Bronchial epithelial cell (primary cell): ENCODE results near the gene ESRRA. TPM values are rescaled to one million over a fixed set of nuclear protein-coding genes. Genes with fewer than 3 reads are reported as not detected.
"Not testable (repeated sequence)": the region's sequence is repeated elsewhere in the genome, so short reads cannot be mapped to it uniquely, and the experiment has no call there.

Experiments used
- DNase-seq: peaks from one replicate; pipeline ENCODE4 v3.0.0-alpha.2; 2010; ENCODE audit warnings: low read depth
- FAIRE-seq: peaks from 2 replicates; lab custom pipeline; 2011; peaks lifted over from hg19 to GRCh38; lab: Jason Lieb, UNC
- H3K27me3 ChIP-seq: 2 replicates; pipeline ENCODE4 v1.5.1; 2011; ENCODE audit warnings: low read length; ENCODE audit not compliant: control insufficient read depth, insufficient read depth
- H3K36me3 ChIP-seq: 2 replicates; pipeline ENCODE4 v1.5.1; 2011; ENCODE audit warnings: low read length; ENCODE audit not compliant: control insufficient read depth, insufficient read depth
- H3K4me3 ChIP-seq: 2 replicates; pipeline ENCODE4 v1.5.1; 2011; ENCODE audit warnings: mild to moderate bottlenecking, low read depth, low read length, control low read depth
- total RNA-seq: library from RNA; depleted of rRNA; stranded (reverse); fragments of >200 nt; gene quantifications from 2 replicates; pipeline ENCODE4 v1.2.1, GENCODE V29; 2014
- TF ChIP-seq, protein P1 (sequence below): IDR thresholded peaks from 2 replicates; pipeline ENCODE4 v1.5.1; 2011; ENCODE audit warnings: mild to moderate bottlenecking, moderate library complexity, low read length, control low read depth, inconsistent platforms; ENCODE audit not compliant: insufficient read depth, severe bottlenecking

ESRRA gene
- total RNA-seq, 1 donor from 2014 or later = 139 TPM

DNA sequence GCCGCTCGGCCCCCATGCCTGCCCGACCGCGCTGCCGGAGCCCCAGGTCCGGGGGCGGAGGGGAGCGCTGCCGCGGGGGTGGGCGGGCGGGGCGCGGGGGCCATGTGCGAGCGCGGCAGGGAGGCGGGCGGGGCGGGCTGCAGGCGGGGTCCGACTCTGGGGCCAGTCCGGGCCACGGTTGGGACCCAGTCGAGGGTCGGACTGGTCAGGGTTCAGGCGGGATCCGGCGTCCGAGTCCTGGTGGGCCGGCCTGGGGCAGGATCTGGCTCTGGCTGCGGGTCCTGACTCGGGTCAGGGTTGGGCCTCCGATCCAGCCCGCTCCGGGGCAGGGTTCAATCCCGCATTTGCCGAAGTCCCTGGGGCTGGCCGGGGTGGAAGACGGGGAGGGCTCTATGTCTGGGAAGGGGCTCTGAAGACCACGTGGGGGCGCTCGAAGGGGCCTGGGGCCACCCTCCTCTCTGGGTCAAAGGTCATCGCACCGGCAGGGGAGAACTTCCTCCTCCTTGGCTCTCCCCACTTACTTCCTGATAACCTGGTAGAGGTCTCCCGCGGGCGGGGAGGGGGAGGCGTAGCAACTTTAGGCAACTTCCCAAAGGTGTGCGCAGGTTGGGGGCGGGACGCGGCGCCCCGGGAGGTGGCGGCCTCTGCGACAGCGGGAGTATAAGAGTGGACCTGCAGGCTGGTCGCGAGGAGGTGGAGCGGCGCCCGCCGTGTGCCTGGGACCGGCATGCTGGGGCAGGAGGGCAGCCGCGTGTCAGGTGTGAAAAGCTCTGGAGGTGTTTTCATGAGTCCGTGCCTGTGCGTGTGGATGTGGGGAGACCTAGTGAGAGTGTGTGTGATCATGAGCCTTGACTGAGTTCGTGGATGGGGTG is 603 bp downstream of the ESRRA start:
- FAIRE-seq (no peak), DNase-seq (peak; percentile 24)
- H3K4me3 ChIP-seq = peak overlapping the region; percentile 77
- TF ChIP-seq, protein P1, sequence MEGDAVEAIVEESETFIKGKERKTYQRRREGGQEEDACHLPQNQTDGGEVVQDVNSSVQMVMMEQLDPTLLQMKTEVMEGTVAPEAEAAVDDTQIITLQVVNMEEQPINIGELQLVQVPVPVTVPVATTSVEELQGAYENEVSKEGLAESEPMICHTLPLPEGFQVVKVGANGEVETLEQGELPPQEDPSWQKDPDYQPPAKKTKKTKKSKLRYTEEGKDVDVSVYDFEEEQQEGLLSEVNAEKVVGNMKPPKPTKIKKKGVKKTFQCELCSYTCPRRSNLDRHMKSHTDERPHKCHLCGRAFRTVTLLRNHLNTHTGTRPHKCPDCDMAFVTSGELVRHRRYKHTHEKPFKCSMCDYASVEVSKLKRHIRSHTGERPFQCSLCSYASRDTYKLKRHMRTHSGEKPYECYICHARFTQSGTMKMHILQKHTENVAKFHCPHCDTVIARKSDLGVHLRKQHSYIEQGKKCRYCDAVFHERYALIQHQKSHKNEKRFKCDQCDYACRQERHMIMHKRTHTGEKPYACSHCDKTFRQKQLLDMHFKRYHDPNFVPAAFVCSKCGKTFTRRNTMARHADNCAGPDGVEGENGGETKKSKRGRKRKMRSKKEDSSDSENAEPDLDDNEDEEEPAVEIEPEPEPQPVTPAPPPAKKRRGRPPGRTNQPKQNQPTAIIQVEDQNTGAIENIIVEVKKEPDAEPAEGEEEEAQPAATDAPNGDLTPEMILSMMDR = peak; percentile 41
- peaks cover 4% of the 10 kb centered on the region for H3K36me3 ChIP-seq
- no peaks in the 10 kb centered on the region for H3K27me3 ChIP-seq

- no peak for FAIRE-seq
- DNase-seq = no peak
- H3K4me3 ChIP-seq = peak overlapping the region; percentile 77
- TF ChIP-seq, protein P1 = no peak
- H3K36me3 ChIP-seq = peaks cover 4% of the 10 kb centered on the region
- no peaks in the 10 kb centered on the region for H3K27me3 ChIP-seq
These were observed 1.2 kb downstream of the ESRRA start for GRCh38 chr11:64306563-64306875.

DNA sequence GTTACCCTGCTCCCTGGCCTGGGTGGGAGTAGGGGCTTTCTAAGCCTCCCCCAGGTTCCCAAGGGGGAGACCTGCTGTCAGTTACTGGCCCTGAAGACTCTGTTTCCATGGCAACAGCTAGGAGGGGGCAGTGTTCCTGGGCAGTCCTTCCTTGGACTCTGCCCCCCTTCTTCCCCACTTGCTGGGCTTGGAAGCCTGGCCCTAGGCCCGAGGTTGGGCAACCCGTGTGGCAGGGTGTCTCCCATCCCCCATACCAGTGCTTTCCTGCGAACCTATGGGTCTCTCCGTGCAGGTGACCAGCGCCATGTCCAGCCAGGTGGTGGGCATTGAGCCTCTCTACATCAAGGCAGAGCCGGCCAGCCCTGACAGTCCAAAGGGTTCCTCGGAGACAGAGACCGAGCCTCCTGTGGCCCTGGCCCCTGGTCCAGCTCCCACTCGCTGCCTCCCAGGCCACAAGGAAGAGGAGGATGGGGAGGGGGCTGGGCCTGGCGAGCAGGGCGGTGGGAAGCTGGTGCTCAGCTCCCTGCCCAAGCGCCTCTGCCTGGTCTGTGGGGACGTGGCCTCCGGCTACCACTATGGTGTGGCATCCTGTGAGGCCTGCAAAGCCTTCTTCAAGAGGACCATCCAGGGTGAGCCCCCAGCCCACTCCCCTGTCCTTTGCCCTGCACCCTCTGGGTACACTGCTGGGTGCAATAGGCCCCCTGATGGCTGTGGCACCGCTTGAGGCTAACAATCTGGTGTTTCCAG is 1.7 kb downstream of the ESRRA start:
- TF ChIP-seq, protein P1 = no peak
- Histone ChIP-seq H3K36me3 (peaks cover 4% of the 10 kb centered on the region), H3K27me3 (no peaks in the 10 kb centered on the region), H3K4me3 (no peak overlapping the region)
- no peak for DNase-seq
- no peak for FAIRE-seq

DNA sequence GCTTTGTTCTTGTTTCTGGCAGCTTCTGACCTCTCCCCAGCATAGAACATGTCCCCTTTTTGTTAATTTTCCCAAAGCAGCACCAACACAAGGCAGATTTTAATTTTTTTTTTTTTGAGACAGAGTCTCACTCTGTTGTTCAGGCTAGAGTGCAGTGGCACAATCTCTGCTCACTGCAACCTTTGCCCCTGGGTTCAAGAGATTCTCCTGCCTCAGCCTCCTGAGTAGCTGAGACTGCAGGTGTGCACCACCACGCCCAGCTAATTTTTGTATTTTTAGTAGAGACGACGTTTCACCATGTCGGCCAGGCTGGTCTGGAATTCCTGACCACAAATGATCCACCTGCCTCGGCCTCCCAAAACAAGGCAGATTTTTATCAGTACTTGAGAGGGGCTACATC is 2.5 kb downstream of the ESRRA start:
- DNase-seq, FAIRE-seq, H3K36me3 ChIP-seq, H3K4me3 ChIP-seq, H3K27me3 ChIP-seq: not testable (repeated sequence)

GRCh38 chr11:64312947-64313346 is 7.6 kb downstream of the ESRRA start:
- Histone ChIP-seq H3K27me3 (no peaks in the 10 kb centered on the region), H3K4me3 (no peak overlapping the region), H3K36me3 (peaks cover 10% of the 10 kb centered on the region)
- TF ChIP-seq, protein P1 = no peak
- DNase-seq = no peak
- no peak for FAIRE-seq

- FAIRE-seq = no peak
- no peak for DNase-seq
- H3K27me3 ChIP-seq = no peaks in the 10 kb centered on the region
- TF ChIP-seq, protein P1 = no peak
- no peak overlapping the region for H3K4me3 ChIP-seq
- H3K36me3 ChIP-seq = peaks cover 10% of the 10 kb centered on the region
These were observed 8.3 kb downstream of the ESRRA start for GRCh38 chr11:64313491-64314145.
